ENCODE measurements around the gene TTPAL.

The TTPAL gene

GRCh38 chr20:44435630-44436335 is 39.9 kb upstream of the TTPAL start:
- peak; percentile 12 to 57 (median 53) for DNase-seq
- POLR2A ChIA-PET = no interaction called here
- H3K27ac ChIP-seq (ENCODE audit: insufficient read depth in 1 of 2, low read depth in 1 of 2, low read length in 2 of 2, poor library complexity in 1 of 2, severe bottlenecking in 2 of 2) = no peak overlapping the region
- no peaks in the 10 kb centered on the region for H3K36me3 ChIP-seq (ENCODE audit: control insufficient read depth in 4 of 4, insufficient read depth in 4 of 4, low read length in 3 of 4)
- no peaks in the 10 kb centered on the region for H3K4me1 ChIP-seq (ENCODE audit: control extremely low read depth in 1 of 4, control insufficient read depth in 4 of 4, insufficient read depth in 4 of 4, low read length in 3 of 4)
- WGBS (ENCODE audit: insufficient coverage) = 72% methylated on average over 8 of the region's 12 CpGs
- no peaks in the 10 kb centered on the region for H3K9me3 ChIP-seq (ENCODE audit: control extremely low read depth in 1 of 5, control insufficient read depth in 4 of 5, insufficient read depth in 2 of 5, low read depth in 1 of 5, low read length in 4 of 5)
- H3K4me3 ChIP-seq (ENCODE audit: control insufficient read depth in 1 of 7, extremely low read depth in 1 of 7, insufficient read depth in 4 of 7, low read depth in 2 of 7, low read length in 6 of 7) = no peak overlapping the region
- peaks cover 2 to 19% (median 6%) of the 10 kb centered on the region in 5 experiments for H3K27me3 ChIP-seq (replicated peaks in 2 of 5; ENCODE audit: control insufficient read depth in 4 of 5, insufficient read depth in 5 of 5, low read length in 4 of 5)
- CTCF ChIA-PET = no interaction called here

GRCh38 chr20:44436393-44436792 is 39.3 kb upstream of the TTPAL start:
- H3K36me3 ChIP-seq (ENCODE audit: control insufficient read depth in 4 of 4, insufficient read depth in 4 of 4, low read length in 3 of 4) = no peaks in the 10 kb centered on the region
- H3K27me3 ChIP-seq (replicated peaks in 2 of 5; ENCODE audit: control insufficient read depth in 4 of 5, insufficient read depth in 5 of 5, low read length in 4 of 5) = peaks cover 2 to 19% (median 6%) of the 10 kb centered on the region in 5 experiments
- no peak for DNase-seq
- POLR2A ChIA-PET = no interaction called here
- no peak overlapping the region for H3K27ac ChIP-seq (ENCODE audit: insufficient read depth in 1 of 2, low read depth in 1 of 2, low read length in 2 of 2, poor library complexity in 1 of 2, severe bottlenecking in 2 of 2)
- CTCF ChIA-PET = interaction anchor here (1.1 kb wide), 1 partner anchor 10 kb away, joined by 3 read pairs; no protein-coding TSS in a partner anchor
- H3K4me1 ChIP-seq (ENCODE audit: control extremely low read depth in 1 of 4, control insufficient read depth in 4 of 4, insufficient read depth in 4 of 4, low read length in 3 of 4) = no peaks in the 10 kb centered on the region
- H3K9me3 ChIP-seq (ENCODE audit: control extremely low read depth in 1 of 5, control insufficient read depth in 4 of 5, insufficient read depth in 2 of 5, low read depth in 1 of 5, low read length in 4 of 5) = no peaks in the 10 kb centered on the region
- 80% methylated on average over 9 of the region's 12 CpGs for WGBS (ENCODE audit: insufficient coverage)
- no peak overlapping the region for H3K4me3 ChIP-seq (ENCODE audit: control insufficient read depth in 1 of 7, extremely low read depth in 1 of 7, insufficient read depth in 4 of 7, low read depth in 2 of 7, low read length in 6 of 7)

- H3K27ac ChIP-seq (ENCODE audit: insufficient read depth in 1 of 2, low read depth in 1 of 2, low read length in 2 of 2, poor library complexity in 1 of 2, severe bottlenecking in 2 of 2) = no peak overlapping the region
- no peak overlapping the region for H3K4me3 ChIP-seq (ENCODE audit: control insufficient read depth in 1 of 7, extremely low read depth in 1 of 7, insufficient read depth in 4 of 7, low read depth in 2 of 7, low read length in 6 of 7)
- no peaks in the 10 kb centered on the region for H3K9me3 ChIP-seq (ENCODE audit: control extremely low read depth in 1 of 5, control insufficient read depth in 4 of 5, insufficient read depth in 2 of 5, low read depth in 1 of 5, low read length in 4 of 5)
- no peak for DNase-seq
- H3K4me1 ChIP-seq (ENCODE audit: control extremely low read depth in 1 of 4, control insufficient read depth in 4 of 4, insufficient read depth in 4 of 4, low read length in 3 of 4) = no peaks in the 10 kb centered on the region
- POLR2A ChIA-PET = no interaction called here
- WGBS (ENCODE audit: insufficient coverage) = 80% methylated on average over 1 of the region's 5 CpGs
- CTCF ChIA-PET = interaction anchor here (1.1 kb wide), 1 partner anchor 11 kb away, joined by 3 read pairs; no protein-coding TSS in a partner anchor
- no peaks in the 10 kb centered on the region for H3K36me3 ChIP-seq (ENCODE audit: control insufficient read depth in 4 of 4, insufficient read depth in 4 of 4, low read length in 3 of 4)
- H3K27me3 ChIP-seq (replicated peaks in 2 of 5; ENCODE audit: control insufficient read depth in 4 of 5, insufficient read depth in 5 of 5, low read length in 4 of 5) = peaks cover 2 to 16% (median 6%) of the 10 kb centered on the region in 5 experiments
Measured at GRCh38 chr20:44437497-44437896, 38.2 kb upstream of the TTPAL start.

GRCh38 chr20:44438782-44439181 is 36.9 kb upstream of the TTPAL start:
- H3K4me3 ChIP-seq (ENCODE audit: control insufficient read depth in 1 of 7, extremely low read depth in 1 of 7, insufficient read depth in 4 of 7, low read depth in 2 of 7, low read length in 6 of 7) = no peak overlapping the region
- H3K4me1 ChIP-seq (ENCODE audit: control extremely low read depth in 1 of 4, control insufficient read depth in 4 of 4, insufficient read depth in 4 of 4, low read length in 3 of 4) = no peaks in the 10 kb centered on the region
- WGBS (ENCODE audit: insufficient coverage) = 72% methylated on average over 2 of the region's 4 CpGs
- ChIA-PET POLR2A (no interaction called here), CTCF (interaction anchor here (0.7 kb wide), 1 partner anchor 13 kb away, joined by 3 read pairs; no protein-coding TSS in a partner anchor)
- peaks cover 0 to 11% (median 3%) of the 10 kb centered on the region in 5 experiments for H3K27me3 ChIP-seq (replicated peaks in 2 of 5; ENCODE audit: control insufficient read depth in 4 of 5, insufficient read depth in 5 of 5, low read length in 4 of 5)
- H3K36me3 ChIP-seq (ENCODE audit: control insufficient read depth in 4 of 4, insufficient read depth in 4 of 4, low read length in 3 of 4) = no peaks in the 10 kb centered on the region
- H3K27ac ChIP-seq (ENCODE audit: insufficient read depth in 1 of 2, low read depth in 1 of 2, low read length in 2 of 2, poor library complexity in 1 of 2, severe bottlenecking in 2 of 2) = no peak overlapping the region
- no peaks in the 10 kb centered on the region for H3K9me3 ChIP-seq (ENCODE audit: control extremely low read depth in 1 of 5, control insufficient read depth in 4 of 5, insufficient read depth in 2 of 5, low read depth in 1 of 5, low read length in 4 of 5)
- DNase-seq = no peak

- WGBS (ENCODE audit: insufficient coverage) = no CpG with 5 or more reads among the region's 2 CpGs
- H3K27me3 ChIP-seq (replicated peaks in 2 of 5; ENCODE audit: control insufficient read depth in 4 of 5, insufficient read depth in 5 of 5, low read length in 4 of 5) = peaks cover 0 to 6% (median 2%) of the 10 kb centered on the region in 5 experiments
- ChIA-PET CTCF (no interaction called here), POLR2A (no interaction called here)
- H3K27ac ChIP-seq (ENCODE audit: insufficient read depth in 1 of 2, low read depth in 1 of 2, low read length in 2 of 2, poor library complexity in 1 of 2, severe bottlenecking in 2 of 2) = no peak overlapping the region
- no peaks in the 10 kb centered on the region for H3K36me3 ChIP-seq (ENCODE audit: control insufficient read depth in 4 of 4, insufficient read depth in 4 of 4, low read length in 3 of 4)
- H3K9me3 ChIP-seq (ENCODE audit: control extremely low read depth in 1 of 5, control insufficient read depth in 4 of 5, insufficient read depth in 2 of 5, low read depth in 1 of 5, low read length in 4 of 5) = no peaks in the 10 kb centered on the region
- H3K4me3 ChIP-seq (ENCODE audit: control insufficient read depth in 1 of 7, extremely low read depth in 1 of 7, insufficient read depth in 4 of 7, low read depth in 2 of 7, low read length in 6 of 7) = no peak overlapping the region
- no peak for DNase-seq
- H3K4me1 ChIP-seq (ENCODE audit: control extremely low read depth in 1 of 4, control insufficient read depth in 4 of 4, insufficient read depth in 4 of 4, low read length in 3 of 4) = no peaks in the 10 kb centered on the region
Measured at GRCh38 chr20:44439318-44439717, 36.4 kb upstream of the TTPAL start.

GRCh38 chr20:44442298-44443070 is 33.2 kb upstream of the TTPAL start:
- Histone ChIP-seq H3K27me3 (replicated peaks in 2 of 5; ENCODE audit: control insufficient read depth in 4 of 5, insufficient read depth in 5 of 5, low read length in 4 of 5) (peaks cover 0 to 6% (median 0%) of the 10 kb centered on the region in 5 experiments), H3K4me3 (ENCODE audit: control insufficient read depth in 1 of 7, extremely low read depth in 1 of 7, insufficient read depth in 4 of 7, low read depth in 2 of 7, low read length in 6 of 7) (no peak overlapping the region), H3K27ac (ENCODE audit: insufficient read depth in 1 of 2, low read depth in 1 of 2, low read length in 2 of 2, poor library complexity in 1 of 2, severe bottlenecking in 2 of 2) (no peak overlapping the region), H3K36me3 (ENCODE audit: control insufficient read depth in 4 of 4, insufficient read depth in 4 of 4, low read length in 3 of 4) (no peaks in the 10 kb centered on the region), H3K9me3 (ENCODE audit: control extremely low read depth in 1 of 5, control insufficient read depth in 4 of 5, insufficient read depth in 2 of 5, low read depth in 1 of 5, low read length in 4 of 5) (no peaks in the 10 kb centered on the region), H3K4me1 (ENCODE audit: control extremely low read depth in 1 of 4, control insufficient read depth in 4 of 4, insufficient read depth in 4 of 4, low read length in 3 of 4) (no peaks in the 10 kb centered on the region)
- ChIA-PET CTCF (no interaction called here), POLR2A (interaction anchor here (0.6 kb wide), 1 partner anchor 168 kb away, joined by 4 read pairs; no protein-coding TSS in a partner anchor)
- WGBS (ENCODE audit: insufficient coverage) = 52% methylated on average over 8 of the region's 12 CpGs
- DNase-seq = no peak

Measured in common myeloid progenitor, CD34-positive (primary cell).